PFSK-1 (cell line): ENCODE results near the gene SLC39A7.

Source experiments
- POLR2AphosphoS5 ChIP-seq: IDR thresholded peaks from 2 replicates; pipeline ENCODE4 v1.6.1; 2012; ENCODE audit warnings: low read depth, mild to moderate bottlenecking, control low read depth, low read length, moderate library complexity
- SIN3A ChIP-seq: IDR thresholded peaks from 2 replicates; pipeline ENCODE4 v1.6.1; 2012; ENCODE audit warnings: mild to moderate bottlenecking, low read length, moderate library complexity, borderline replicate concordance; ENCODE audit not compliant: insufficient read depth
- TAF1 ChIP-seq: IDR thresholded peaks from 2 replicates; pipeline ENCODE4 v1.6.1; 2012; ENCODE audit warnings: low read length, control low read depth, borderline replicate concordance; ENCODE audit not compliant: insufficient read depth

DNA sequence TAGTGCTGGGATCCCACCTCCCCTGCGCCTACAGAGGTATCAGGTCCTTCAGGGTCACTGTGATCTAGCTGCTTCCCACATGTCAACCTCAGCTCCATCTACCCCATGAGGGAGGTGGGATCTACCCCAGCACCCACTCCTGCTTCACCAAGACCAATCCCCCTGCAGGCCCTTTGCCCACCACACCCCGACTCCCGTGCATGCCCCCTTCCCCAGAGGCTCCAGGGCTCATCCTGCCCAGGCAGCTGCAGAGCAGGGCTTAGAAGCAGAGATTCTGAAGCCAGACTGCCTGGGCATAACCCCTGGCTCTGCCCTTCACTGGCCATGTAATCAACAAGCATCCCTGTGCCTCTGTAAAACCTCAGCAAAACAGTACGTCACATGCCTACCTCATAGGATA, 25.9 kb upstream of the SLC39A7 start:
- TF ChIP-seq SIN3A (no peak), TAF1 (no peak), POLR2AphosphoS5 (no peak)
